ENCODE measurements around the gene MRPS17. TPM values are rescaled to one million over a fixed set of nuclear protein-coding genes. Genes with fewer than 3 reads are reported as not detected.

Gene MRPS17
- total and polyA plus RNA-seq, 2 of the 4 experiments (the other 2 are of a cell fraction), result 9.9 to 15.2 TPM

GRCh38 chr7:55975988-55976633 is 24.4 kb downstream of the MRPS17 start:
- CTCF ChIA-PET, result interaction anchor here (0.6 kb wide), 1 partner anchor 12 kb away, joined by 3 read pairs; no protein-coding TSS in a partner anchor
- intact Hi-C loops (cut with micrococcal nuclease) (no loop called here), dilution Hi-C loops (cut with HindIII; ENCODE audit: low sequenced_read_pairs, unreplicated experiment) (no loop called here), in situ Hi-C loops (cut with MboI; ENCODE audit: low sequenced_read_pairs) (no loop called here)
- Histone ChIP-seq H3K14ac (replicated peaks; ENCODE audit: low read depth, low read length) (no peak overlapping the region), H3K18ac (ENCODE audit: low read depth, low read length) (no peak overlapping the region), H4K5ac (ENCODE audit: low read depth, low read length) (no peak overlapping the region), H3K9ac (ENCODE audit: low read depth, low read length) (no peak overlapping the region), H3K79me1 (ENCODE audit: low read depth in 1 of 2, low read length in 2 of 2) (peaks cover 22 to 30% of the 10 kb centered on the region in 2 experiments), H3K27ac (ENCODE audit: insufficient read depth, low read length) (no peak overlapping the region), H2AK9ac (replicated peaks; ENCODE audit: low read depth, low read length, poor library complexity) (no peak overlapping the region), H2BK20ac (ENCODE audit: low read depth, low read length) (no peak overlapping the region), H4K20me1 (ENCODE audit: insufficient read depth, low read length) (peaks cover 13% of the 10 kb centered on the region), H4K91ac (ENCODE audit: insufficient read depth, low read depth, low read length) (no peak overlapping the region), H4K8ac (ENCODE audit: low read depth in 2 of 2, low read length in 2 of 2) (no peak overlapping the region), H3K9me3 (ENCODE audit: control insufficient read depth, insufficient read depth, low read length) (no peaks in the 10 kb centered on the region), H2BK5ac (ENCODE audit: low read depth, low read length, poor library complexity, severe bottlenecking) (no peak overlapping the region), H3K56ac (ENCODE audit: extremely low read depth, insufficient read depth, low read length) (no peak overlapping the region), H2AFZ (replicated peaks; ENCODE audit: low read length, poor library complexity) (no peak overlapping the region), H2BK120ac (ENCODE audit: low read depth, low read length) (no peak overlapping the region), H2AK5ac (ENCODE audit: low read depth, low read length) (no peak overlapping the region), H3K27me3 (ENCODE audit: control insufficient read depth, insufficient read depth, low read length) (no peaks in the 10 kb centered on the region), H3K4ac (ENCODE audit: low read depth, low read length) (no peak overlapping the region), H3K9me1 (ENCODE audit: insufficient read depth, low read length) (peaks cover 11% of the 10 kb centered on the region; the same call in 1 of the 2 replicates), H3K4me2 (ENCODE audit: low read depth, low read length) (no peak overlapping the region), H3K4me3 (ENCODE audit: insufficient read depth, low read depth, low read length) (no peak overlapping the region), H2BK15ac (ENCODE audit: low read depth, low read length) (no peak overlapping the region), H3K36me3 (ENCODE audit: control insufficient read depth, insufficient read depth, low read length) (peaks cover 18% of the 10 kb centered on the region), H3K23ac (ENCODE audit: low read depth, low read length) (no peak overlapping the region), H3K4me1 (ENCODE audit: control insufficient read depth, insufficient read depth, low read length) (no peaks in the 10 kb centered on the region)
- no peak for TF ChIP-seq MAZ (IDR thresholded peaks at IDR 0.05; ENCODE audit: borderline replicate concordance, low read depth, low read length)
- TF ChIP-seq CEBPB (IDR thresholded peaks at IDR 0.05; ENCODE audit: low read depth, low read length), result no peak
- TF ChIP-seq SMC3 (IDR thresholded peaks at IDR 0.05; ENCODE audit: low read depth, low read length), result no peak
- TF ChIP-seq CHD1 (IDR thresholded peaks at IDR 0.05; ENCODE audit: low read depth, low read length), result no peak
- TF ChIP-seq RFX5 (IDR thresholded peaks at IDR 0.05; ENCODE audit: low read depth, low read length), result no peak
- TF ChIP-seq FOS (IDR thresholded peaks at IDR 0.05; ENCODE audit: low read depth, low read length), result no peak
- no peak for TF ChIP-seq ELK1 (IDR thresholded peaks at IDR 0.05; ENCODE audit: borderline replicate concordance, low read depth, low read length)
- TF ChIP-seq RCOR1 (IDR thresholded peaks at IDR 0.05; ENCODE audit: insufficient replicate concordance, low read length), result no peak
- 90% methylated on average over 2 of the region's 7 CpGs; no CpG with 5 or more reads in 1 of the 2 experiments for WGBS, 2 experiments (ENCODE audit: extremely low coverage in 2 of 2, insufficient read length in 1 of 2)
- DNase-seq (no peak), ATAC-seq (ENCODE audit: low read depth) (no peak)
- BruUV-seq (replicated peaks), result no TSS peak
- POLR2A ChIA-PET (ENCODE audit: unreplicated experiment), result interaction anchor here (0.6 kb wide), 2 partner anchors 14 to 123 kb away, joined by 3 read pairs; no protein-coding TSS in a partner anchor
